SU-DHL-6 (cell line): ENCODE data around the gene B3GALT6.

Experiments used
- CTCF ChIP-seq: fragments of 200-600 bp; sonication (generic); IDR thresholded peaks from one replicate; pipeline ENCODE4 v1.5.1; 2017; ENCODE audit warnings: antibody characterized with exemption, mild to moderate bottlenecking, low read length, moderate library complexity; ENCODE audit not compliant: insufficient read depth, poor library complexity, severe bottlenecking
- EZH2phosphoT487 ChIP-seq: fragments of 200-600 bp; sonication (generic), shearing (Covaris generic); conservative IDR thresholded peaks from 2 replicates; pipeline ENCODE4 v1.6.1; 2018; ENCODE audit warnings: mild to moderate bottlenecking, antibody characterized with exemption, low read length, moderate library complexity, mixed read lengths

- no peak for TF ChIP-seq CTCF
- TF ChIP-seq EZH2phosphoT487: no peak
Observed at GRCh38 chr1:1208713-1209433, 23.2 kb upstream of the B3GALT6 start.
